D721Med (cell line): ENCODE results near the gene PRSS27.

Experiments used
- DNase-seq: peaks from one replicate; pipeline ENCODE4 v3.0.0; 2011; ENCODE audit warnings: low spot score; ENCODE audit not compliant: insufficient read length
- FAIRE-seq: peaks from 2 replicates; lab custom pipeline; 2011; peaks lifted over from hg19 to GRCh38; lab: Jason Lieb, UNC
- TF ChIP-seq, protein P1 (sequence below): IDR thresholded peaks from 2 replicates; pipeline ENCODE4 v1.5.1; 2012; ENCODE audit warnings: mild to moderate bottlenecking, control low read depth; ENCODE audit not compliant: insufficient read depth; ENCODE audit errors: missing control alignments

Gene PRSS27

GRCh38 chr16:2737895-2738418, 17.9 kb upstream of the PRSS27 start:
- FAIRE-seq (no peak), DNase-seq (no peak)
- TF ChIP-seq, protein P1, sequence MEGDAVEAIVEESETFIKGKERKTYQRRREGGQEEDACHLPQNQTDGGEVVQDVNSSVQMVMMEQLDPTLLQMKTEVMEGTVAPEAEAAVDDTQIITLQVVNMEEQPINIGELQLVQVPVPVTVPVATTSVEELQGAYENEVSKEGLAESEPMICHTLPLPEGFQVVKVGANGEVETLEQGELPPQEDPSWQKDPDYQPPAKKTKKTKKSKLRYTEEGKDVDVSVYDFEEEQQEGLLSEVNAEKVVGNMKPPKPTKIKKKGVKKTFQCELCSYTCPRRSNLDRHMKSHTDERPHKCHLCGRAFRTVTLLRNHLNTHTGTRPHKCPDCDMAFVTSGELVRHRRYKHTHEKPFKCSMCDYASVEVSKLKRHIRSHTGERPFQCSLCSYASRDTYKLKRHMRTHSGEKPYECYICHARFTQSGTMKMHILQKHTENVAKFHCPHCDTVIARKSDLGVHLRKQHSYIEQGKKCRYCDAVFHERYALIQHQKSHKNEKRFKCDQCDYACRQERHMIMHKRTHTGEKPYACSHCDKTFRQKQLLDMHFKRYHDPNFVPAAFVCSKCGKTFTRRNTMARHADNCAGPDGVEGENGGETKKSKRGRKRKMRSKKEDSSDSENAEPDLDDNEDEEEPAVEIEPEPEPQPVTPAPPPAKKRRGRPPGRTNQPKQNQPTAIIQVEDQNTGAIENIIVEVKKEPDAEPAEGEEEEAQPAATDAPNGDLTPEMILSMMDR = no peak

GRCh38 chr16:2737238-2737605, 17.2 kb upstream of the PRSS27 start:
- TF ChIP-seq, protein P1 = no peak
- FAIRE-seq (no peak), DNase-seq (no peak)

- FAIRE-seq = no peak
- TF ChIP-seq, protein P1 = no peak
- DNase-seq = no peak
These were observed 16.6 kb upstream of the PRSS27 start for GRCh38 chr16:2736476-2737237.

GRCh38 chr16:2734844-2735515, 15.0 kb upstream of the PRSS27 start:
- no peak for DNase-seq

GRCh38 chr16:2728034-2728433, 8.0 kb upstream of the PRSS27 start:
- TF ChIP-seq, protein P1 = no peak
- no peak for FAIRE-seq
- DNase-seq = no peak

More at GRCh38 chr16:2734844-2735515, 15.0 kb upstream of the PRSS27 start:
- no peak for FAIRE-seq
- TF ChIP-seq, protein P1 = no peak

- FAIRE-seq = no peak
These were observed 6.9 kb upstream of the PRSS27 start for GRCh38 chr16:2726923-2727322.

More at GRCh38 chr16:2726923-2727322, 6.9 kb upstream of the PRSS27 start:
- TF ChIP-seq, protein P1 = no peak
- DNase-seq = no peak
